Esophagus squamous epithelium (tissue), 4 donors: ENCODE data around the gene OGFOD2.

Source experiments
- CTCF ChIP-seq, 6 experiments: fragments of 450-650 bp in 4 of 6; fragments of 200-600 bp in 2 of 6; sonication (generic) in 2 of 6; IDR thresholded peaks; one replicate each; pipeline ENCODE4 v1.5.1; 2016 to 2019; ENCODE audit warnings: antibody characterized with exemption in 6 of 6, mild to moderate bottlenecking in 4 of 6, moderate library complexity in 4 of 6
- POLR2A ChIP-seq, 4 donors: fragments of 450-650 bp; IDR thresholded peaks; one replicate each; pipeline ENCODE4 v1.6.1; 2017; ENCODE audit warnings: antibody characterized with exemption in 4 of 4, mild to moderate bottlenecking in 4 of 4, moderate library complexity in 3 of 4

DNA sequence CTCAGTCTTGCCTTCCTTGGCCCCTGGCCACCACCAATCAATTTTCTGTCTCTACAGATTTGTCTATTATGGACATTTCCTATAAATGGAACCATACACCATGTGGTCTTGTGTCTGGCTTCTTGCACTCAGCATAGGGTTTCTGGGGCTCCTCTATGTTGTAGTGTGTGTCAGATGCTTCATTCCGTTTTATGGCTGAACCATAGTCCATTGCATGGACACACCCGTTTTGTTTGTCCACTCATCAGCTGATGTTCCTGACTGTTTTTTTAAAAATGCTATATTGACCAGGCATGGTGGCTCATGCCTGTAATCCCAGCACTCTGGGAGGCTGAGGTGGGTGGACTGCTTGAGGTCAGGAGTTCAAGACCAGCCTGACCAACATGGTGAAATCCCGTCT, 26.4 kb downstream of the OGFOD2 start:
- TF ChIP-seq CTCF (IDR thresholded peaks at IDR 0.05) (no peak), POLR2A (IDR thresholded peaks at IDR 0.05) (no peak)
